Neutrophil (primary cell): ENCODE data around the gene KRTAP5-1.
"Not testable (repeated sequence)": the region's sequence is repeated elsewhere in the genome, so short reads cannot be mapped to it uniquely, and the experiment has no call there.

Source experiments
- H3K27ac ChIP-seq: fragments of 200-600 bp; sonication (generic); 2 replicates; pipeline ENCODE4 v1.5.1; 2016; ENCODE audit warnings: mild to moderate bottlenecking, moderate library complexity
- H3K27me3 ChIP-seq: fragments of 200-600 bp; sonication (generic); 2 replicates; pipeline ENCODE4 v1.6.0; 2016; ENCODE audit warnings: mild to moderate bottlenecking
- H3K36me3 ChIP-seq: fragments of 200-600 bp; sonication (generic); 2 replicates; pipeline ENCODE4 v1.5.1; 2017
- H3K4me1 ChIP-seq, 2 experiments: fragments of 200-600 bp in 1 of 2; sonication (generic) in 1 of 2; 1 replicate in 1 of 2; 2 replicates in 1 of 2; pipeline versions ENCODE4 v1.5.1 to v1.6.1; 2013 to 2016; ENCODE audit warnings: low read depth in 1 of 2, low read length in 1 of 2, mild to moderate bottlenecking in 1 of 2, moderate library complexity in 1 of 2; ENCODE audit not compliant: control insufficient read depth in 1 of 2, insufficient read depth in 1 of 2
- H3K4me3 ChIP-seq, 2 experiments: fragments of 200-600 bp in 1 of 2; sonication (generic) in 1 of 2; 1 replicate in 1 of 2; 2 replicates in 1 of 2; pipeline ENCODE4 v1.5.1; 2013 to 2016; ENCODE audit warnings: low read depth in 1 of 2, low read length in 1 of 2, mild to moderate bottlenecking in 1 of 2, moderate library complexity in 1 of 2
- H3K9me3 ChIP-seq: fragments of 200-600 bp; sonication (generic); 2 replicates; pipeline ENCODE4 v1.5.1; 2016
- TF ChIP-seq, protein P1 (sequence below): fragments of 200-600 bp; sonication (generic); IDR thresholded peaks from 2 replicates; pipeline ENCODE4 v1.5.1; 2016; ENCODE audit warnings: antibody characterized with exemption

Gene KRTAP5-1

GRCh38 chr11:1604711-1605110 is 19.6 kb upstream of the KRTAP5-1 start:
- peaks cover 80% of the 10 kb centered on the region for H3K27me3 ChIP-seq
- H3K36me3 ChIP-seq: no peaks in the 10 kb centered on the region
- H3K4me3 ChIP-seq: no peak overlapping the region
- TF ChIP-seq, protein P1, sequence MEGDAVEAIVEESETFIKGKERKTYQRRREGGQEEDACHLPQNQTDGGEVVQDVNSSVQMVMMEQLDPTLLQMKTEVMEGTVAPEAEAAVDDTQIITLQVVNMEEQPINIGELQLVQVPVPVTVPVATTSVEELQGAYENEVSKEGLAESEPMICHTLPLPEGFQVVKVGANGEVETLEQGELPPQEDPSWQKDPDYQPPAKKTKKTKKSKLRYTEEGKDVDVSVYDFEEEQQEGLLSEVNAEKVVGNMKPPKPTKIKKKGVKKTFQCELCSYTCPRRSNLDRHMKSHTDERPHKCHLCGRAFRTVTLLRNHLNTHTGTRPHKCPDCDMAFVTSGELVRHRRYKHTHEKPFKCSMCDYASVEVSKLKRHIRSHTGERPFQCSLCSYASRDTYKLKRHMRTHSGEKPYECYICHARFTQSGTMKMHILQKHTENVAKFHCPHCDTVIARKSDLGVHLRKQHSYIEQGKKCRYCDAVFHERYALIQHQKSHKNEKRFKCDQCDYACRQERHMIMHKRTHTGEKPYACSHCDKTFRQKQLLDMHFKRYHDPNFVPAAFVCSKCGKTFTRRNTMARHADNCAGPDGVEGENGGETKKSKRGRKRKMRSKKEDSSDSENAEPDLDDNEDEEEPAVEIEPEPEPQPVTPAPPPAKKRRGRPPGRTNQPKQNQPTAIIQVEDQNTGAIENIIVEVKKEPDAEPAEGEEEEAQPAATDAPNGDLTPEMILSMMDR: no peak
- no peak overlapping the region for H3K27ac ChIP-seq
- H3K9me3 ChIP-seq: no peaks in the 10 kb centered on the region
- H3K4me1 ChIP-seq: no peaks in the 10 kb centered on the region

GRCh38 chr11:1604181-1604580 is 19.1 kb upstream of the KRTAP5-1 start:
- Histone ChIP-seq H3K9me3 (no peaks in the 10 kb centered on the region), H3K4me3 (no peak overlapping the region), H3K27ac (no peak overlapping the region), H3K27me3 (peaks cover 81% of the 10 kb centered on the region), H3K4me1 (no peaks in the 10 kb centered on the region), H3K36me3 (no peaks in the 10 kb centered on the region)
- TF ChIP-seq, protein P1: no peak

- Histone ChIP-seq H3K9me3 (no peaks in the 10 kb centered on the region), H3K36me3 (no peaks in the 10 kb centered on the region), H3K4me1 (no peaks in the 10 kb centered on the region), H3K4me3 (no peak overlapping the region), H3K27ac (no peak overlapping the region), H3K27me3 (peaks cover 84% of the 10 kb centered on the region)
- TF ChIP-seq, protein P1: no peak
These were observed 18.5 kb upstream of the KRTAP5-1 start for GRCh38 chr11:1603629-1604028.

GRCh38 chr11:1601663-1602062 is 16.6 kb upstream of the KRTAP5-1 start:
- not testable (repeated sequence) for H3K9me3 ChIP-seq, H3K36me3 ChIP-seq, H3K27ac ChIP-seq, H3K4me3 ChIP-seq, H3K4me1 ChIP-seq
- peaks cover 84% of the 10 kb centered on the region for H3K27me3 ChIP-seq

GRCh38 chr11:1600626-1601025 is 15.5 kb upstream of the KRTAP5-1 start:
- Histone ChIP-seq H3K4me1 (no peaks in the 10 kb centered on the region), H3K36me3 (no peaks in the 10 kb centered on the region), H3K9me3 (no peaks in the 10 kb centered on the region), H3K4me3 (no peak overlapping the region), H3K27ac (no peak overlapping the region), H3K27me3 (peaks cover 84% of the 10 kb centered on the region)
- TF ChIP-seq, protein P1: no peak

DNA sequence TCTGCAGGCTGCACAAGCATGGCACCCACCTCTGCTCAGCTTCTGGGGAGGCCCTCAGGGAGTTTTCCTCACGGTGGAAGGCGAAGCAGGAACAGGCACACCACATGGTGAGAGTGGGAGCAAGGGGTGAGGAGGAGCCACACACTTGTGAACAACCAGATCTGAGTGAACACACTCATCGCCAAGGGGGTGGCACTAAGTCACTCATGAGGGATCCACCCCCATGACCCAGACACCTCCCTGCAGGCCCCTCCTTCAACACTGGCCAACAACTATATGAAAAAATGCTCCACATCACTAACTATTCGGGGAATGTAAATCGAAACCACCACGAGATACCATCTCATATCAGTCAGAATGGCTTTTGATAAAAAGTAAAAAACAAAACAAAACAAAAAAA is 13.7 kb upstream of the KRTAP5-1 start:
- Histone ChIP-seq H3K4me1 (no peaks in the 10 kb centered on the region), H3K36me3 (no peaks in the 10 kb centered on the region), H3K4me3 (no peak overlapping the region), H3K27ac (no peak overlapping the region), H3K27me3 (peaks cover 97% of the 10 kb centered on the region), H3K9me3 (no peaks in the 10 kb centered on the region)
- TF ChIP-seq, protein P1: no peak

GRCh38 chr11:1598406-1598805 is 13.3 kb upstream of the KRTAP5-1 start:
- H3K27ac ChIP-seq, H3K4me1 ChIP-seq, H3K4me3 ChIP-seq, H3K9me3 ChIP-seq, H3K36me3 ChIP-seq: not testable (repeated sequence)
- peaks cover 100% of the 10 kb centered on the region for H3K27me3 ChIP-seq
